IPS-11a (cell line): Measurements from ENCODE around the gene TCN1.
A peak's percentile ranks its signal among the peaks of the same experiment; 100 is the strongest.
"Not testable (repeated sequence)": the region's sequence is repeated elsewhere in the genome, so short reads cannot be mapped to it uniquely, and the experiment has no call there.

Source experiments
- H3K4me3 ChIP-seq: one replicate; pipeline ENCODE4 v1.5.1; 2013; ENCODE audit warnings: low read depth, low read length, control low read depth

TCN1 gene

GRCh38 chr11:59857439-59858434 is 8.6 kb downstream of the TCN1 start:
- no peak overlapping the region for H3K4me3 ChIP-seq

GRCh38 chr11:59854871-59855270 is 11.4 kb downstream of the TCN1 start:
- H3K4me3 ChIP-seq: no peak overlapping the region

GRCh38 chr11:59851416-59851815 is 14.9 kb downstream of the TCN1 start:
- not testable (repeated sequence) for H3K4me3 ChIP-seq

GRCh38 chr11:59849551-59849950 is 16.7 kb downstream of the TCN1 start:
- H3K4me3 ChIP-seq: not testable (repeated sequence)

GRCh38 chr11:59849129-59849528 is 17.2 kb downstream of the TCN1 start:
- H3K4me3 ChIP-seq: no peak overlapping the region

GRCh38 chr11:59848439-59848838 is 17.8 kb downstream of the TCN1 start:
- H3K4me3 ChIP-seq: not testable (repeated sequence)

- H3K4me3 ChIP-seq: no peak overlapping the region
These were observed 18.7 kb downstream of the TCN1 start for GRCh38 chr11:59847626-59848025.

GRCh38 chr11:59846556-59846955 is 19.7 kb downstream of the TCN1 start:
- no peak overlapping the region for H3K4me3 ChIP-seq

GRCh38 chr11:59845399-59845798 is 20.9 kb downstream of the TCN1 start, which contains the start of gene CBLIF:
Gene CBLIF, minus strand, starts transcription at chr11:59845499. Its CDS starts 46 bp downstream, at chr11:59845453.
- no peak within 1 kb of the TSS for H3K4me3 ChIP-seq

- no peak overlapping the region for H3K4me3 ChIP-seq
These were observed 24.0 kb downstream of the TCN1 start for GRCh38 chr11:59842316-59842715.

GRCh38 chr11:59841514-59841913 is 24.8 kb downstream of the TCN1 start:
- no peak overlapping the region for H3K4me3 ChIP-seq

- H3K4me3 ChIP-seq: no peak overlapping the region
These were observed 26.7 kb downstream of the TCN1 start for GRCh38 chr11:59839615-59840014.

GRCh38 chr11:59833602-59834001 is 32.7 kb downstream of the TCN1 start:
- H3K4me3 ChIP-seq: no peak overlapping the region

GRCh38 chr11:59829358-59829757 is 36.9 kb downstream of the TCN1 start:
- H3K4me3 ChIP-seq: no peak overlapping the region

- H3K4me3 ChIP-seq: no peak overlapping the region
These were observed 43.2 kb downstream of the TCN1 start for GRCh38 chr11:59822989-59823566.

GRCh38 chr11:59818572-59818971 is 47.7 kb downstream of the TCN1 start:
- no peak overlapping the region for H3K4me3 ChIP-seq

GRCh38 chr11:59816434-59816833 is 49.9 kb downstream of the TCN1 start:
- not testable (repeated sequence) for H3K4me3 ChIP-seq

GRCh38 chr11:59815754-59816153 is 50.5 kb downstream of the TCN1 start:
- H3K4me3 ChIP-seq: peak overlapping the region; percentile 5

- no peak overlapping the region for H3K4me3 ChIP-seq
These were observed 52.3 kb downstream of the TCN1 start for GRCh38 chr11:59814021-59814420.

GRCh38 chr11:59813364-59813763 is 52.9 kb downstream of the TCN1 start:
- no peak overlapping the region for H3K4me3 ChIP-seq

- H3K4me3 ChIP-seq: no peak overlapping the region
These were observed 54.1 kb downstream of the TCN1 start for GRCh38 chr11:59812220-59812619.

GRCh38 chr11:59810911-59811259 is 55.4 kb downstream of the TCN1 start:
- no peak overlapping the region for H3K4me3 ChIP-seq
